ENCODE results near the gene SF3B1.
"Not testable (repeated sequence)": the region's sequence is repeated elsewhere in the genome, so short reads cannot be mapped to it uniquely, and the experiment has no call there.

Gene SF3B1

GRCh38 chr2:197434541-197435513, at the start of gene SF3B1:
Gene SF3B1 (minus strand): TSS chr2:197435028. CDS start chr2:197434999, 29 bp downstream.
- peak; percentile 98 to 99 for DNase-seq (ENCODE audit: low read depth in 2 of 2)

GRCh38 chr2:197484248-197484647, 49.4 kb upstream of the SF3B1 start:
- not testable (repeated sequence) for DNase-seq (ENCODE audit: low read depth in 2 of 2)

DNA sequence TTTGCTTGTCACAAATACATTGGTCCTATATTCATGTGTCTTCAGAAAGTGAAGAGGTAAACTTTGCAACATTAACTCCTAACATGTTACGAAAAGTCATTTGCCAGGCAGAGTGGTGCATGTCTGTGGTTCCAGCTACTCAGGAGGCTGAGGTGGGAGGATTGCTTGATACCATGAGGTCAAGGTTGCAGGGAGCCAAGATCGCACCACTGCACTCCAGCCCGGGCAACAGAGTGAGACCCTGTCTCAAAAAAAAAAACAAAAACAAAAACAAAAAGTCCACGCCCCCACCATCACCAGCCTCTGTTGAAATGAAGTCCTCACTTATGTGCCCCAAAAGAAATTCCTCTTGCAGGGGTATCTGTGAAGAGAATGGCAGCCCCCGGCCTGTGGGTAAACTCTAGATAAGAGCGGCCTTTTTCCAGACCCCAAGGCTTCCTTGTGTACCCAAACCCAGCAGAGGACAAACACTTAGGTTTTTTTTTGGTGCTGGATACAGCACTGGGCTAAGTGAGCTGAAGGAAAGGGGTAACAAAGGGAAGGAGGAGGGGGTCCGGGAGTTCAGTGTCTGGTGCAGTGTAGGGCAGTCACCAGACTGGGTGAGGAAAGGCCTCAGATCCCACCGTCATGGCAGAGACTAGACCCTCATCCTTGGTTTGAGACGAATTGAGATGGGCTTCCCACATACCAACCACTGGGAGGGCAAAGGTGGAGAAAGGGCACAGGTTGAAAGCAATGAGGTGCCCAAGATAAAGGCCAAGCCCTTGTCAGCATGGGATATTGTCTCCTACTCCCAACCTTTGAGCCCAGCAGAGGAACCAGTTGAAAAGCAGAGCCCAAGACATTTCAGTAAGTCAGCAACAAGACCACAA, 45.6 kb upstream of the SF3B1 start:
- DNase-seq (ENCODE audit: low read depth in 2 of 2) = no peak

DNA sequence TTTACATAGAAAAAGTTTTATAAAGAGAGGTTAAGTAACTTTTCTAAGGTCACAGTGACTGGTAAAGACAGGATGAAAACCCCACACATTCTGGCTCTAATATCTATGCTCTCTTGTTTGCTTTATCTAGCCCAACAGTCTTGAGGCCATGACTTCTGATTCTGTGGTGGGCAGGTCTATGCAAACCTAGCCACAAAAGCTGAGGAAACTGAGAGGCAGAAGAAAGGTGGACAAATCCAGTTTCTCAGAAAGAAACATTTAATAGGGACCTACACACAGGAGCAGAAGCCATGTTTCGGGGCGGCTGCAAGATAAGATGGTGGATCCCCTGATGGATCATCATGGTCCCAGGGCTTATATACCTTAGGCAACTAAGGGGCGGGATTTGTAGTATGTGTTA, 43.0 kb upstream of the SF3B1 start:
- no peak for DNase-seq (ENCODE audit: low read depth in 2 of 2)

DNA sequence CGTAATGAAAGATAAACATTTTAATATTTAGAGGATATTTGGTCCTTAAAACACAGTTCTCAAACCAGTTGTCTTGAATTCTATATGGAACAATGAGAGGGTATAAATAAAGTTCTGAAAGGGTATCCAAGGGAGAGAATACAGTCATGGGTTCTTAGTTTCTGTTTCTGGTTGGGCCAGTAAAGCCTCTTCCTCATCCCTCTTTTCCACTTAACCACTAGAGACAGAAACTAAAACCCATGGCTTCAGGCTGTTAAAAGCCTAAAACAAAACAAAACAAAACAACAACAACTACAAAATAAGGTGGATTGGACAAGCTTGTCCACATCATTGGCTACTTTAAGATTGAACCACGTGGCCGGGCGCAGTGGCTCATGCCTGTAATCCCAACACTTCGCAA, 37.3 kb upstream of the SF3B1 start:
- no peak for DNase-seq (ENCODE audit: low read depth in 2 of 2)

GRCh38 chr2:197464175-197464574, 29.3 kb upstream of the SF3B1 start:
- DNase-seq (ENCODE audit: low read depth in 2 of 2) = no peak

- DNase-seq (ENCODE audit: low read depth in 2 of 2) = no peak
These were observed 26.2 kb upstream of the SF3B1 start for GRCh38 chr2:197461057-197461456.

GRCh38 chr2:197460649-197461048, 25.8 kb upstream of the SF3B1 start:
- no peak for DNase-seq (ENCODE audit: low read depth in 2 of 2)

DNA sequence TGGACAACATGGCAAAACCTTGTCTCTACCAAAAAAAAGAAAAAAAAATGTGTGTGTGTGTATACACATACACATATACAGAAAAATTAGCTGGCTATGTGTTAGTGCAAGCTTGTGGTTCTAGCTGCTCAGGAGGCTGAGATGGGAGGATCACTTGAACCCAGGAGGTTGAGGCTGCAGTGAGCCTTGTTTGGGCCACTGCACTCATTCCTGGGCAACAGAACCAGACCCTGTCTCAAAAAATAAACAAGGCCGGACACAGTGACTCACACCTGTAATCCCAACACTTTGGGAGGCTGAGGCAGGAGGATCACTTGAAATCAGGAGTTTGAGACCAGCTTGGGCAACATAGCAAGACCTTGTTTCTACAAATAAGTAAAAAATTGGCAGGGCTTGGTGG, 20.6 kb upstream of the SF3B1 start:
- DNase-seq (ENCODE audit: low read depth in 2 of 2) = no peak

DNA sequence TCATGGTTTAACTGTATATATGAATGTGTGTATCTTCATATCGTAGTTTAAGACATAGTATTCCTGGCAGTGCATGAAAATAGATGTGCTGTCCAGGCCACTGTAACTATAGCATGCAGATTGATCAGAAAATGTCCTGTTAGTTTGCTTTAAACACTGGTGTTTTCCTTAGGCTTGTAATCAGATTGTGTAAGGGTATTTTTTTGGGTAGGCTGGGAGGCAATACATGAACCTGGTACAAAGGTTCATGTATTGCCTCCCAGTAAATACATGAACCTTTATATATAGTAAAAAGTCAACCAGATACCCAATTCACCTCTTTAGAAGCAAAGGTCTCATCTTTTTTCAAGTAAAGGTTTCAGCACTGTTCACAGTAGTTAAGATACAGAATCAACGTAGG, 20.1 kb upstream of the SF3B1 start:
- no peak for DNase-seq (ENCODE audit: low read depth in 2 of 2)

DNA sequence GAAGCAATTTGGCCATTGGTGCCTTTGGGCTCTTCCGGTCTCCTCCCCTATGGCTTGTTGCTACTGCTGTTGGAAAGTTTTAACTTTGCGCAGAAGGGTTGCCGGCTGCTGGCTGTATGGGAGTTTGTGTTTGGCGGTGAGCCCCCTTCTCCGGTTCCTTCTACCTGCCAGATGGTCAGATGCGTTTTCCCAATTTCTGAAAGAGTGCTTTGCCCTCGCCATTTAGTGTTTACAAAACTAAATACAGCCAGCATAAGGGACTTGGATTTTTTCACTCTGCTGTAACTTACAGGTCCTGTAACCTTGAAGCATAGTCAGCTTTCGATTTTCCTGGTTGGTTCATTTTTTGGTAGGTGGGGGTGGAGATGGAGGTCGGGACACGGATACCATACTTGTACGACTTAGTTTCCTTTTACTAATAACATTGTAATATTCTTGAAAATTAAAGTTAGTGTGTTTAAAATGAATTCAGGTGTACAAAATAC, 19.1 kb upstream of the SF3B1 start:
- peak in 1 of 2 donors; percentile 56 for DNase-seq (ENCODE audit: low read depth in 2 of 2)

DNA sequence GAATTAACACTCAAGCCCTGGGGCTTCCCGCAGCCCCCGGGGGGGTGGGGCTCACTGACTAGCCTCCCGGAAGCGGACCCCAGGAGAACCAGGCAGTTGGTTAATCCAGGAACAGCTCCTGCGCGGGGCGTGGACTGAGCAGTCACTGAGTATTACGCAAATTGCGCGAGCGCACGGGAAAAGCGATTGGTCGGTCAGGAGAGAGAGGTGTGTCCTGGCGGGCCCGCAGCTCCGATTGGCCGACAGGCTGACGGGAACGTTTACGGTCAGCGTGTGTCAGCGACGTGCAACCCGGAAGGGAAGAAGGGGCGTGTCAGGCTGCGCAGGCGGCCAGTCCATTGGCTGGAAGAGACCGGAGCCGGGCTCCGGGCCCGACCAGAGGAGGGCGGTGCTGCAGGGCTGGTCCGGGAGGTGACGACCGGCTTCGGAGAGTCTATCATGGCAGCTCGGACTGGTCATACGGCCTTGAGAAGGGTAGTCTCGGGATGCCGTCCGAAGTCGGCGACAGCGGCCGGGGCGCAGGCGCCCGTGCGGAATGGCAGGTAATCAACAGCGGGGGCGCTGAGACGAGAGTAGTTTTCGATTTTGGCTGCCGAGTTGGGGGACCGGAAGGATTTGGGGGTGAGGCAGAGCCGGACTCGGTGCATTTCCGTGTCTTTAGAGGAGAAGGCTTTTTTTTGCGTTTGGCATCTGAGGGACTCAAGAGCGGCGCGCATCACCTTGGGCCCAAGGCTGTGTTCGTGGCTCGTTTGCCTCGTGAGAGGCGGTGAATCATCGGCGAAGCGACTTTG, 18.5 kb upstream of the SF3B1 start, which contains the start of gene COQ10B:
Gene COQ10B, plus strand, starts transcription at position 430 of the 791 bp plus-strand sequence. Its CDS starts 9 bp downstream, at position 439.
- DNase-seq (ENCODE audit: low read depth in 2 of 2) = peak; percentile 91 to 93

DNA sequence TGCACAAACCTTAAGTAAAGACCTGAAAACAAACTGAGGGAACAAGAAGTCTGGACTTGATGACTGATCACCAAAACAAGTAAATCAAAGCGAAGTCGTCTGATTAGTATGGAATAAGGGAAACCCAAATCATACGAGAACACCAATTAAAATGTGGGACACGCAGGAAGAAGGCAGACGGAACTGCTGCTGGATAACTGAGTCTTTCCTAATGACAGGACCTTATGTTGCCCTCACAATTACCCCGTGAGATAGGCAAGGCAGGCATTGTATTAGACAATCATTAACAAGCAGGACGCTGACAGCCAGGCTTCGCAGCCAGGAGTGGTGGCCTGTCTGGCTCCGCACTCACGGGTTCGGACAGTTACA, 17.9 kb upstream of the SF3B1 start:
- DNase-seq (ENCODE audit: low read depth in 2 of 2) = no peak

- not testable (repeated sequence) for DNase-seq (ENCODE audit: low read depth in 2 of 2)
These were observed 16.1 kb upstream of the SF3B1 start for GRCh38 chr2:197450935-197451358.

- DNase-seq (ENCODE audit: low read depth in 2 of 2) = no peak
These were observed 15.6 kb upstream of the SF3B1 start for GRCh38 chr2:197450465-197450864.

DNA sequence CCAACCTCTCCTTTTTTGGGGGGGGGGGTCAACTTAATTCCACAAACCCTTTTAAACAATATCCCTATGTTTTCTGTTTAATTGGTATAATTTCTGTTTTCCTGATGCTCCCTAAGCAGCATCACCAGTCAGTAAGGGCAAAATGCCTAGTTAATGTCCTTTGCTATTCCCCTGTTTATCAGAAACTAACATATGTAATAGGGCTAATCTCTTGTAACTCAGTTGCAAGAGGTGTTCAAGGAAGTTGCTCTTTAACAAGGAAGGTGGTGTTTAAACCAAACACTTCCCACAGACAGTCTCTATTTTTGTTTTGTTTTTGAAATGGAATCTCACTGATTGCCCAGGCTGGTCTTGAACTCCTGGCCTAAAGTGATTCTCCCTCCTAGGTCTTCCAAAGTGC, 12.0 kb upstream of the SF3B1 start:
- DNase-seq (ENCODE audit: low read depth in 2 of 2) = no peak

- DNase-seq (ENCODE audit: low read depth in 2 of 2) = no peak
These were observed 10.9 kb upstream of the SF3B1 start for GRCh38 chr2:197445746-197446145.

- DNase-seq (ENCODE audit: low read depth in 2 of 2) = no peak
These were observed 8.0 kb upstream of the SF3B1 start for GRCh38 chr2:197442857-197443256.

DNA sequence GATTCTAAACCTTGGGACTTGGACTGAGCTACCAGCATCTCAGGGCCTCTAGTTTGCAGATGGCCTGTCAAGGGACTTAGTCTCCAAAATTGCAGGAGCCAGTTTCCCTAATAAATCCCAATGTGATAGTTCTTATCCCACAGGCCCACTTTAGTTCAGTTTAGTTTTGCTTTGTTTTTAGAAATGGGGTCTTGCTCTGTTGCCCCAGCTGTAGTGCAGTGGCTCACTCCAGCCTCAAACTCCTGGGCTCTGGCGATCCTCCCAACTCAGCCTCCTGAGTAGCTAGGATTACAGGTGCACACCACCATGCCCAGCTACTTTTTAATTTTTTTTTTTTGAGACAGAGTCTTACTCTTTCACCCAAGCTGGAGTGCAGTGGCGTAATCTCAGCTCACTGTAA, 2.6 kb upstream of the SF3B1 start:
- DNase-seq (ENCODE audit: low read depth in 2 of 2) = no peak

DNA sequence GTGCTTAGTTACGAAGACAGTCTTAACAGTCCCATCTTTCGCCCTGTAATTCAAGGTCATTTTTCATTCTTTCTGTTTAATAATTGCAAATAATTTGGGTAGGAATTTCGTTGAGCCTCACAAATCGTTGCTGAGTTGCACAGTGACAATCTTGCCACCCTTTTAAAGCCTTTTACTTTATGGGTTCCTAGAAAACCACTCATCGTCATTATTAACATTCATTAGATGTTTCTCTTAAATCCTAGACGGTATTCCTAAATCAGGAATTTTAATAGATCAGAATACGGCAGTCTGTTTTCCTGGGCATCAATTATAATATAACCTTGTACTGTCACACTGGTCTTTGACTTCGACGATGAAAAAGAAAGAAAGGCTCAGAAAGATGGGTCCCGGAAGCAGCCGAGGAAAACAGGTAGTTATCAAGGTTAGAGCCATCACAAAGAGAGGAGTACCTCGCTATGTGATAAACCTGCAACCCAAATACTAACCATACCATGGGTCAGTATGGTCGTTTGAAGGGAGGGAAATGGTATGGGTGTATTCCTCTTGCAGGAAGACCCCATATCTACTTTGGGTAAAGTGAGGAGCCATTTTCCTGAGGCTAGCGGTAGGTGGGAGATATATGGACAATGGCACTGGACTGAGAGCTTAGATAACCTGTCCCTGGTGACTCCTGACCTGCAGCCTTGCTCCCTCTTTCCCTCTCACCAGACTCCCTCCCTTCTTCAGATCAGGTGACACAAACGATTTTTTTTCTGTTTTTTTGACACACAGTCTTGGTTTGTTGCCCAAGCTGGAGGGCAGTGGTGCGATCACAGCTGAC, 981 bp upstream of the SF3B1 start:
- DNase-seq (ENCODE audit: low read depth in 2 of 2) = no peak

Measured in stimulated activated CD8-positive, alpha-beta memory T cell treated with anti-CD3 and anti-CD28 coated beads, Interleukin-7, amount 100 ng/mL, for 1 hour (primary cell).